Measurements from ENCODE around the gene RCE1.
"Not testable (repeated sequence)": the region's sequence is repeated elsewhere in the genome, so short reads cannot be mapped to it uniquely, and the experiment has no call there.

RCE1 gene, protein sequence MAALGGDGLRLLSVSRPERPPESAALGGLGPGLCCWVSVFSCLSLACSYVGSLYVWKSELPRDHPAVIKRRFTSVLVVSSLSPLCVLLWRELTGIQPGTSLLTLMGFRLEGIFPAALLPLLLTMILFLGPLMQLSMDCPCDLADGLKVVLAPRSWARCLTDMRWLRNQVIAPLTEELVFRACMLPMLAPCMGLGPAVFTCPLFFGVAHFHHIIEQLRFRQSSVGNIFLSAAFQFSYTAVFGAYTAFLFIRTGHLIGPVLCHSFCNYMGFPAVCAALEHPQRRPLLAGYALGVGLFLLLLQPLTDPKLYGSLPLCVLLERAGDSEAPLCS

DNA sequence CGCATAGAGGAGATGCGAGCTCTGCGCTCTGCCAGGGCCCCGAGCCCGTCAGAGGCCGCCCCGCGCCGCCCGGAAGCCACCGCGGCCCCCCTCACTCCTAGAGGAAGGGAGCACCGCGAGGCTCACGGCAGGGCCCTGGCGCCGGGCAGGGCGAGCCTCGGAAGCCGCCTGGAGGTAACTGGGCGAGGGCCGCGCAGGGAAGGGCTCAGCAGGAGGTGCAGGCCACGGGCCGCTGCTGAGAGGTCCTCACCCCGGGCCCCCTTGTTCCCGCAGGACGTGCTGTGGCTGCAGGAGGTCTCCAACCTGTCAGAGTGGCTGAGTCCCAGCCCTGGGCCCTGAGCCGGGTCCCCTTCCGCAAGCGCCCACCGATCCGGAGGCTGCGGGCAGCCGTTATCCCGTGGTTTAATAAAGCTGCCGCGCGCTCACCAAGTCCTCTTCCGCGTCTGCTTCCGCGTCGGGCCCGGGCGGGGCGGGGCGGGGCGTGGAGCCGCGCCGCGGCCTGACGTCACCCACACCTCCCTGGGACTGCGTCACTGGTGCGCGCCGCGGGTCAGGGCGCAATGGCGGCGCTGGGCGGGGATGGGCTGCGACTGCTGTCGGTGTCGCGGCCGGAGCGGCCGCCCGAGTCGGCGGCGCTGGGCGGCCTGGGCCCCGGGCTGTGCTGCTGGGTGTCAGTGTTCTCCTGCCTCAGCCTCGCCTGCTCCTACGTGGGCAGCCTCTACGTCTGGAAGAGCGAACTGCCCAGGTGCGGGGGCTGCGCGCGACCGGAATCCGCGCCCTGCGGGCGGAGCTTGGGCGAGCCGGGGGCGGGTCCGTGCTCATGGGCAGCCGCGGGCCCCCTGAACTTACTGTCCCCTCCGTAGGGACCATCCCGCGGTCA, at the start of gene RCE1:
RCE1 (plus strand) TSS at position 546 of the 880 bp plus-strand sequence; CDS start at position 561, 15 bp downstream.
- peak; percentile 90 for DNase-seq

GRCh38 chr11:66799815-66800214, 43.4 kb upstream of the RCE1 start:
- DNase-seq = not testable (repeated sequence)

DNA sequence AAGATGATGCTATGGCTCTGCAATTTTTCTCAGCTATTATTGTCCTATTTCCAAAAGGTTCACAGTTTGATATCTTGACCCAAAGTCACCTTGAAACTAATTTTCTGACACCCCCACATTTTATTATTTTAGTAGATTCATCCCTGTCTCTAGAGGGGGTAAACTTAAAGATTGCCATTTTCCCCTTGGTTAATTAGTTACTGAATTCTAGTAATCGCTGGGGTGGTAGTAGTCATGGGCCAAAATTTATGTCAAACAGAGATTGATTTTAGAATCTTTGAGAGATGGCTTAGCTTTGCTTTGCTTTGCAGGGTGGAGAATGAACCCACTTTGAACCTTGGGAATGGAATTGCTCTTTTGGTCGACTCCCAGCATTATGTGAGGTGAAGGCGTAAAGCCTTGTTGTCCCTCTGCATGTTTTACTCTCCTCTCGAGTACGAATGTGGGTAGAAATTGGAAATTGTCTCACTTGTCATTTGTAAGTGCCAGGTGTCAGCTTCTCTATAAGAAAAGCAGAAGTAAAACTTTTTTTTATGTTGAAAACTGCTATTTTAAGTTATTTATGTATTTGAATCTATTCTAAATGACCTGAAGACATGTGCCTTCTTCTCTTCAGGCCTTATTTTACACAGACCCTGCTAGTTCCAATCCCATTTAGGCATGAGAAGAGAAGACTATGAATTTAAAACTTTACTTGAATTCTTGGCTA, 42.4 kb upstream of the RCE1 start:
- no peak for DNase-seq

GRCh38 chr11:66809592-66809991, 33.6 kb upstream of the RCE1 start:
- no peak for DNase-seq

DNA sequence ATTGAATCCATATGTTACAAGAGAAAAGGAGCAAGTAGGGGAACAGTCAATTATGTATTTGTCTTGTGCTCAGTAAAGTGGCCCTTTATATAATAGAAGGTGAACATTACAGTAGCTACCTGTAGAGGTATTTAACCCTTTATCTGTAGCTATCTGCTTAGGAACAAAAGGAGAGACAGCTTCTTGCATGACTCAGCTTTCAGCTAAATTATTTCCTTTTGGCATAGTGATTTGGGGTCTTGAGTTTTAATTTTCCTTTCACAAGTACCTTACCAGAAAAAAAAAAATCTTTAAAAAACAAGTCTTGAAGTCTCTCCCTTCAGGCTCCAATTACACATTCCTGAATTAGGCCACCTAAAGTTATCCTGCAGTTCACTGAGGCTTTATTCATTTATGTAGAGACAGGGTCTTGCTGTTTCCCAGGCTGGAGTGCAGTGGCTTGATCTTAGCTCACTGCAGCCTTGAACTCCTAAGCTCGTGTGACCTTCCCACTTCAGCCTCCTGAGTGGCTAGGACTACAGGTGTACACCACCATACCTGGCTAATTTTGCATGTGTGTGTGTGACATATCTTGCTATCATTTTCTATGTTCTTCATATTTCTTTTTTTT, 32.6 kb upstream of the RCE1 start:
- no peak for DNase-seq

- no peak for DNase-seq
Observed at GRCh38 chr11:66814678-66815077, 28.6 kb upstream of the RCE1 start.

DNA sequence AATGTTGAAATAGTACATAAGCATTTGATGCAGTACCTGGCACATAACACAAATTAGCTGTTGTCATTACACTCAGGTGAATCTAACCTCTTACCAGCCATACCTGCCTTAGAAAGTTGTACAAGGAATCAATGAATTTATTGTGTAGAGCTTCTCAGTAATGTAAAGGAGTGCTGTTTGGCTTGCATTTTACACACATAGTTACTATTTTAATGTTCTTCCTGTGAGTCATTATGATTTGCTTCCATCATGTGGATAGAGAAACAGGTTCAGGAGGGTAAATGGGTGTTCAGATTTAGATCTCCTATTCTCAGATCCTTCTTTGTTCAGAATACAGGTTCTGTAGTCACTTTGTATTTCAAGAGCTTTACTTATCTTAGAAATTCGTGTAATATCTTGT, 27.6 kb upstream of the RCE1 start:
- no peak for DNase-seq

DNA sequence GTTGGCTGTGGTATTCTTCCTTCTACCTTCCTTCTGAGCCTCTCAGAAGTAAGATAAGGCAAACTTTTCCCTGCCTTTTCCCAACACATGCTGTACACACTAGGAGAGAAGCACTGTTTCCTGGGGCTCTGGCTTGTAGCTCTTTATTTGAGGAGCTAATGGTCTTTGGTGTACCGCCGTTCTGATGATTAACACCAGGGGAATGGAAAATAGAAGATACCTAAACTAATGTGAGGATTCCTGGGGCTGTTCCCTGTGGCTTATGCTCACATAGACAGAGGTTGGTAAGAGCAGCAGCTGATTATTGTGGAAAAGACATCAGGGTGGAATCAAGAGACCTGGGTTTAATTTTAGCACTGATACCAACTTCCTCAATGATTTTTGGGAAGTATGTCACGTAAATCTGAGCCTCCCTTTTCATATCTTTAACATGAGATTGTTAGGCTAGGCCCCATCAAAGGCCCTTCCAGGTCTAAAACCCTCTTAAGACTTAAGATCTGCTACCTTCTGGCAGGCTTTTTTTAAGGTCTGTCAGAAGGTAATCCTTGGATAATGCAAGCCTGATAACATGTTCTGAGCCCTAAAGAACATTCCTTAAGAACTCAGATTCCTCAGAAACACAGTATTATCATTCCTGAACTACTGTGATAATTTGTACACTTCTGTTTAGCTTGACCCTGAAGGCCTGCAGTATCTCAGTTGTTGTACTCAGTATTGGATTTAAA, 24.8 kb upstream of the RCE1 start:
- DNase-seq = no peak

DNA sequence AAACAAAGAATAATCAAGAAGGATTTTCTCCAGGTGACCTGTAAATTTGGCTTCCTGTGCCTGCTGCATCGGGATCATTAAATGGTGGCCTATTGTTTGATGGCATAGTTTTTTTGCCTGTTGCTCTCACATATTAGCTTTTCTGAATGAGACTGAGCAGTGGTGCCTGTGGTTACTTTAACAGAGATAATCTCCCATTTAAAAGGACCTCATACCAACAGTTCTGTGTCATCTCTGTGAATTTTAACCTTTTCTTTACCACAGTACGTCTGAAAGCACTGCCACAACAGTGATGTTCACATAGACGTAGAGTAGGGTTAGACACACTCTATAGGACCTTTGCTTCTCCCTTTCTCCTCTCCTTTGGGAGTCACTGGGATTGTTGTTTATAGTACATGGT, 22.9 kb upstream of the RCE1 start:
- DNase-seq = no peak

GRCh38 chr11:66820901-66821300, 22.3 kb upstream of the RCE1 start:
- DNase-seq = no peak

DNA sequence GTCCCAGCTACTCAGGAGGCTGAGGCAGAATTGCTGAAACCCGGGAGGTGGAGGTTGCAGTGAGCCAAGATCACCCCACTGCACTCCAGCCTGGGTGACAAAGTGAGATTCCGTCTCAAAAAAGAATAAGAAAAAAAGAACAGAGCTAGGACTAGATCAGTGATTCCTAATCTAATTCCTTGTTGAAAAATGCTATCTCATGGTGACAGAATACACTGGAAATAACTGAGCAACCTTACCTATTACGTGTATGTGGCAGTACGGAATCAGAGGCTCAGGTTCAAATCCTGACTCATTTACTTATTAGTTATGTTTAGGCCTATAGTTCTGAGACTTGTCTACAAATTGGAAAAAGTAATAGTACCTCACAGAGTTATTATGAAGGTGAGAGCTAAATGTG, 19.5 kb upstream of the RCE1 start:
- DNase-seq = no peak

- DNase-seq = not testable (repeated sequence)
Observed at GRCh38 chr11:66824573-66824972, 18.7 kb upstream of the RCE1 start.

- no peak for DNase-seq
Observed at GRCh38 chr11:66834539-66834845, 8.7 kb upstream of the RCE1 start.

GRCh38 chr11:66834943-66835342, 8.3 kb upstream of the RCE1 start:
- no peak for DNase-seq

DNA sequence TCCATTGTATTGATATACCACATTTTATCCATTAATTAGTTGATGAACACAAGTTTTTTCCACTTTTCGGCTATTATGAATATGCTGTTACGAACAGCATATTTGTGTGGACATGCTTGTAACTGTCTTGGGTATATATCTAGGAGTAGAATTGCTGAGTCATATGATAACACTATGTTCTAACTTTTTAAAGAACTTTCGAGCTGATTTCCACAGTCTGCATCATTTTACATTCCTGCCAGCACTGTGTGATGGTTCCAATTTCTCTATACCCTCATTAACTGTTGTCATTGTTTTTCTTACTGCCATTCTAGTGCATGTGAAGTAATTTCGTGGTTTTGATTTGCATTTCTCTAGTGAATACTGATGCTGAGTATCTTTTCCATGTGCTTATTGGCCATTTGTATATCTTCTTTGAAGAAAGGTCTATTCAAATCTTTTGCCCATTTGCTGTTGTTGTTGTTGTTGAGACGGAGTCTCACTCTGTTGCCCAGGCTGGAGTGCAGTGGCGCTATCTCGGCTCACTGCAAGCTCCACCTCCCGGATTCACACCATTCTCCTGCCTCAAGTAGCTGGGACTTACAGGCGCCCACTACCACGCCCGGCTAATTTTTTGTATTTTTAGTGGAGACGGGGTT, 7.4 kb upstream of the RCE1 start:
- DNase-seq = no peak

DNA sequence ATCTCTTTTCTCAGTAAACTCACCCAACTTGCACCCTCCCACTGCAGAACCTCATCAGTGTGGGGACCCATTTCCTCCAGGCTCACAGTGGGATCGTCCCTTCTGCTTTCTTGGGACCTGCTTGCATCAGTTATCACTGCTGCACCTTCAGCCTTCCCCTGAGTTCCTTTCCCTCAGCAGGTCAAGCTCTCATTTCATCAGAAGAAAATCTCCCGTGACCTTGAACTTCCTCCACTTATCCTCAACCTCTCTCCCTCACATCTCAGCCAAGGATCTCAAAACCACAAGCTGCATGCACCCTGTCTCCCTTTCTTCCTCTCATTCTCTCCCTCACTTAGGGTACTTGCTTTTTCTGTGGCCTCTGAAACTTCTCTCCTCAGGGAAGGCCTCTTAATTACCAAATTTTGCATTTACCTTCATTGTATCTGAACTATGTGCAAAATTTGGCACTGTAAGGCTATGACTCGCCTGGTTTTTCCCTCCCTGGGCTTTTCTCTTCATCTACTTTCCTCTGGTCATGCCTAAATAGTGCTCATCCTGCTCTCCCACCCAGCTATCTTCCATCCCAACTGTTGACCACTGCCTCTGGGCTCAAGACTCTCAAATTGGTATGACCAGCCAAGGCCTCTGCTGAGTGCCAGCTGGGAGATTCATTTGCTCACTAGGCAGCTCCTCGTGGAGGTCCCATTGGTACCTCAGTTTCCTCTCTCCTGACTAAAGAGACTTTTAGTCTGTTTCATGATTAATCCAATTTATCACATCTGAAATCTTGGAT, 2.7 kb upstream of the RCE1 start:
- DNase-seq = no peak

GRCh38 chr11:66841861-66842260, 1.4 kb upstream of the RCE1 start:
- DNase-seq = no peak

GRCh38 chr11:66842501-66842895, 743 bp upstream of the RCE1 start:
- DNase-seq = no peak

- no peak for DNase-seq
Observed at GRCh38 chr11:66843776-66844495, 695 bp downstream of the RCE1 start.

GRCh38 chr11:66844496-66845142, 1.4 kb downstream of the RCE1 start:
- DNase-seq = no peak
